Neuron (in vitro differentiated cells): ENCODE measurements around the gene TBXAS1.
"Not testable (repeated sequence)": the region's sequence is repeated elsewhere in the genome, so short reads cannot be mapped to it uniquely, and the experiment has no call there.

Experiments used
- H2AFZ ChIP-seq: one replicate; pipeline ENCODE4 v1.6.1; 2013; ENCODE audit warnings: low read depth, mild to moderate bottlenecking, inconsistent platforms, low read length, moderate library complexity
- H3K27me3 ChIP-seq: one replicate; pipeline ENCODE4 v1.6.1; 2013; ENCODE audit warnings: low read length; ENCODE audit not compliant: insufficient read depth
- H3K36me3 ChIP-seq: one replicate; pipeline ENCODE4 v1.6.1; 2013; ENCODE audit warnings: low read length; ENCODE audit not compliant: insufficient read depth
- H3K4me1 ChIP-seq: one replicate; pipeline ENCODE4 v1.6.1; 2013; ENCODE audit warnings: low read length; ENCODE audit not compliant: insufficient read depth
- H3K4me3 ChIP-seq: 2 replicates; pipeline ENCODE4 v1.5.1; 2013; ENCODE audit warnings: mild to moderate bottlenecking, low read length, moderate library complexity
- H3K9me3 ChIP-seq: one replicate; pipeline ENCODE4 v1.6.1; 2013; ENCODE audit warnings: low read length

The TBXAS1 gene

DNA sequence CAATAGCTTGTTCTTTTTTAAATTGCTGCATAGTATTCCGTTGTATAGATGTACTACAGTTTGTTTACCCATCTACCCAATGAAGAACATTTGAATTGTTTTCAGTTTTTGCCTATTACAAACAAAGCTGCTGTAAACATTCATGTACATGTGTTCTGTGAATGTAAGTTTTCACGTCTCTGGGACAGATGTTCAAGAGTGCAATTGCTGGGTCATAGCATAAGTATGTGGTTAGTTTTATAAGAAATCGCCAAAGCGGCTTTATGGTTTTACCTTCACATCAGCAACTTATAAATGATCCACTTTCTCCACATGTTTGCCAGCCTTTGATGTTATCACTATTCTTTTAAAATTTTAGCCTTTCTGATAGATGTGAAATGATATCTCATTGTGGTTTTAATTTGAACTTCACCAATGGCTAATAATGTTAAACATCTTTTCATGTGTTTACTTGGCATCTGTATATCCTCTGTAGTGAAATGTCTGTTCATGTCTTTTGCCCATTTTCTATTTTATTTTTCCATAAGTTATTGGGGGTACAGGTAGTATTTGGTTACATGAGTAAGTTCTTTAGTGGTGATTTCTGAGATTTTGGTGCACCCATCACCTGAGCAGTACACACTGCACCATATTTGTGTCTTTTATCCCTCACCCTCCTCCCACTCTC is 73.5 kb downstream of the TBXAS1 start:
- Histone ChIP-seq H3K36me3 (no peaks in the 10 kb centered on the region), H3K9me3 (no peaks in the 10 kb centered on the region), H3K27me3 (no peaks in the 10 kb centered on the region), H3K4me1 (no peaks in the 10 kb centered on the region), H2AFZ (no peak overlapping the region), H3K4me3 (no peak overlapping the region)

DNA sequence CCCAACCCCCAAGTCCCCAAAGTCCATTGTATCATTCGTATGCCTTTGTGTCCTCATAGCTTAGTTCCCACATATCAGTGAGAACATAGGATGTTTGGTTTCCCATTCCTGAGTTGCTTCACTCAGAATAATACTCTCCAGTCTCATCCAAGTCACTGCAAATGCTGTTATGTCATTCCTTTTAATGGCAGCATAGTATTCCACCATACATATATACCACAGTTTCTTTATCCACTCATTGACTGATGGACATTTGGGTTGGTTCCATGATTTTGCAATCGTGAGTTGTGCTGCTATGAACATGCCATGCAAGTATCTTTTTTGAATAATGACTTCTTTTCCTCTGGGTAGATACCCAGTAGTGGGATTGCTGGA is 74.0 kb downstream of the TBXAS1 start:
- H3K9me3 ChIP-seq, H3K4me1 ChIP-seq, H3K36me3 ChIP-seq, H3K4me3 ChIP-seq, H2AFZ ChIP-seq, H3K27me3 ChIP-seq: not testable (repeated sequence)

DNA sequence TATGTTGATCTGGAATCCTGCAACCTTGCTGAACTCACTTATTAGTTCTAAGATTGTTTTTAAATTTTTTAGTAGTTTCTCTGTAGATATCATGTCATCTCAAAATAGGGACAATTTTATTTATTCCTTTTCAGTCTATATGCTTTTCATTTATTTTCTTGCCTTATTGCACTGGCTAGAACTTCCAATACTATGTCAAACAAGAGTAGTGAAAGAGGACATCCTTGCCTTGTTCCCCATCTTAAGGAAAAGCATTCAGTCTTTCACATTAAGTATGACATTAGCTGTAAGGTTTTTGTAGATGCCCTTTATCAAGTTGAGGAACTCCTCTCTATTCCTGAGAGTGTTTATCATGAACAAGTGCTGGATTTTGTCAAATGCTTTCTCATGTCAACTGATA is 77.8 kb downstream of the TBXAS1 start:
- no peak overlapping the region for H3K4me3 ChIP-seq
- no peak overlapping the region for H2AFZ ChIP-seq
- peaks cover 3% of the 10 kb centered on the region for H3K4me1 ChIP-seq
- H3K36me3 ChIP-seq = no peaks in the 10 kb centered on the region
- H3K9me3 ChIP-seq = no peaks in the 10 kb centered on the region
- H3K27me3 ChIP-seq = no peaks in the 10 kb centered on the region

DNA sequence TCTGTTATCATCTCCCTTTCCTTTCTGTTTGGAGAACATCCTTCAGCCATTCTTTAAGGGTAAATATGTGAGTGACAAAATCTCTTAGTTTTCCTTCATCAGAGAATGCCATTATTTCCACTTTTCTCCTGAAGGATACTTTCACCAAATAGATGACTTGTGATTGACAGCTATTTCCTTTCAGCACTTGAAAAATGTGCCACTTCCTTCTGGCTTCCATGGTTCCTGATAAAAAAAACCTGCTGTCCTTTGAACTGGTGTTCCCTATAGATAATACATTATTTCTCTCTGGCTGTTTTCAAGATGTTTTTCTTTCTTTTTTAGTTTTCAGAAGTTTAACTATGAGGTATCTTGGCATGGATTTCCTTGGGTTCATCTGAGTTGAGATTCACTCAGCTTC is 79.7 kb downstream of the TBXAS1 start:
- Histone ChIP-seq H3K27me3 (no peaks in the 10 kb centered on the region), H3K9me3 (no peaks in the 10 kb centered on the region), H3K36me3 (no peaks in the 10 kb centered on the region), H2AFZ (no peak overlapping the region), H3K4me3 (no peak overlapping the region), H3K4me1 (peaks cover 3% of the 10 kb centered on the region)

DNA sequence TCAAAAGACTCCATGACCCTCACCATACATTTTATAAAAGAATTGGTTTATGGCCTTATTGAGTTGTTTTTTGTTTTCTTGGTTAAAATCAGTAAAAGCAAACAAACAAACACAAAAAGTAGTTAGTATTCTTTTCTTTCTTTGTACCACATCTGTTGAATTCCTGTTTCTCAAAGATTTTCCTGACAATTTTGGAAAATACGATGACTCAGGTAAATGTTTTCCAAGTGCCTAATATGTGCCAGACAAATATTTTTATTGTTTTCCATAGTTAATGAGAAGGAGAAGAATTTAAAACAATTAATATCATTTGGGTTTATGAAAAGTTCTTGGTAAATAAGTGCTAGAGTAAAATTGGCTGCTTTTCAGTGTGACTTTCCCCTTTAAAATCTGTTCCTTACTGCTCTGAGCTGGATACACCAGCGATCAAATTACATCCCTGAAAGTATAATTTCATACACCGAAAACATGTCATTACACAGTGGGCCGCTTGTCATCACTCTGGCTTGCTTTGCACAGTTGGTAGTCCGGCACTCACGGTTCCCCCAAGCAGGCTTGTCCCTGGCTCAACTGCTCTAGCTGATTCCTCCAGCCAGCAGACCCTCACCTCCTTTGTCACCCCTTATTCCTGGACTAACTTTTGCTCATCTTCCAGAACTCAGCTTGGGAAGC is 80.5 kb downstream of the TBXAS1 start:
- no peaks in the 10 kb centered on the region for H3K36me3 ChIP-seq
- H3K27me3 ChIP-seq = no peaks in the 10 kb centered on the region
- peaks cover 3% of the 10 kb centered on the region for H3K4me1 ChIP-seq
- no peak overlapping the region for H2AFZ ChIP-seq
- H3K4me3 ChIP-seq = no peak overlapping the region
- no peaks in the 10 kb centered on the region for H3K9me3 ChIP-seq

DNA sequence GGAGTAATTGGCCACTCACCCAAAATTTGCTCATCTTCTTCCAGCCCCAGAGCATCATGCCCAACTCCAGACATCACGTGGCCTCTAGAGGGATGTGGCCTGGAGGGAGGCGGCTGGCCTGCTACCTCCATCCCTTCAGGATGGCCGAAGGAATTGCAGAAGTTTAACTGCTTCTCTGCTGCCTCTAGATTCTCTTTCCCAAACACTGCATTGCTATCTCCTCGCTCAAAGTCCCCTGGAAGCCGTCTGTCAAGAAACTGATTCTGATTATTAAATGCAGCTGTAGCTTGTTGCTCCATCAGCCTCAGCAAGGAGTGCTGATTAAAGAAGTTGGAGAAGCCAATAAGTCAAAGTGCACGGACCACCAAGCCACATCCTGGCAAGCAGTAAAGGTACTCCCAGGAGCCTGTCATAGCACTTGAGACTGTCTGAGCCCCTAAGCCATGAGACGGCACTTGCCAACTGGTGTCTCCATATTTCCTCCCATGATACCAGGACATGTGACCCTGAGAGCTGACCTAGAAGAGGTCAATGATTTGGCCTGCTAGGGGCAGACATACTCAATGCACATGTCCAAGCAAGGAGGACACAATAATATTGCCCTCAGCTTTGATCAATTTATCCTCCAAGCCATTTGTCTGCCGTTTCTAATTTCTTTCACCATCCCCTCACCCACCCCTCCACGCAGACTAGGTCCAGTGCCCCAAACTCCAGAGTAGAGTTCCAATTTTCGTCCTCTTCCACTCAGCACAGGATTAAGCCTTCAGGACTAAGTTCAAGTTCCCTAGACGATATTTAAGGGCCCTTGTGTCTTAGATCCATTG is 84.2 kb downstream of the TBXAS1 start:
- no peak overlapping the region for H3K4me3 ChIP-seq
- H3K4me1 ChIP-seq = peaks cover 3% of the 10 kb centered on the region
- no peak overlapping the region for H2AFZ ChIP-seq
- H3K9me3 ChIP-seq = no peaks in the 10 kb centered on the region
- no peaks in the 10 kb centered on the region for H3K27me3 ChIP-seq
- H3K36me3 ChIP-seq = no peaks in the 10 kb centered on the region

DNA sequence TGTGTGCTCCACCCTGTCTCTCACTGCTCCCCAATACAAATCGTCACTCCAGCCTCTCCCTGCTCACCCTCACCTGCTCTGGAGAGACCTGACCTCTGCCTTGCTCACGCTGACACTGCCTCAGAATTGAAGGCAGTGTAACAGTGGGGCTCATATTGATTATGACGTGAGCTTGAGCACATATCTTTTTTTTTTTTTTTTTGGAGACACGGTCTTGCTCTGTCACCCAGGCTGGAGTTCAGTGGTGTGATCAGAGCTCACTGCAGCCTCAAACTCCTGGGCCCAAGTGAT is 84.7 kb downstream of the TBXAS1 start:
- Histone ChIP-seq H3K27me3 (no peaks in the 10 kb centered on the region), H3K36me3 (no peaks in the 10 kb centered on the region), H3K4me1 (peaks cover under 1% of the 10 kb centered on the region), H2AFZ (no peak overlapping the region), H3K4me3 (no peak overlapping the region), H3K9me3 (no peaks in the 10 kb centered on the region)

DNA sequence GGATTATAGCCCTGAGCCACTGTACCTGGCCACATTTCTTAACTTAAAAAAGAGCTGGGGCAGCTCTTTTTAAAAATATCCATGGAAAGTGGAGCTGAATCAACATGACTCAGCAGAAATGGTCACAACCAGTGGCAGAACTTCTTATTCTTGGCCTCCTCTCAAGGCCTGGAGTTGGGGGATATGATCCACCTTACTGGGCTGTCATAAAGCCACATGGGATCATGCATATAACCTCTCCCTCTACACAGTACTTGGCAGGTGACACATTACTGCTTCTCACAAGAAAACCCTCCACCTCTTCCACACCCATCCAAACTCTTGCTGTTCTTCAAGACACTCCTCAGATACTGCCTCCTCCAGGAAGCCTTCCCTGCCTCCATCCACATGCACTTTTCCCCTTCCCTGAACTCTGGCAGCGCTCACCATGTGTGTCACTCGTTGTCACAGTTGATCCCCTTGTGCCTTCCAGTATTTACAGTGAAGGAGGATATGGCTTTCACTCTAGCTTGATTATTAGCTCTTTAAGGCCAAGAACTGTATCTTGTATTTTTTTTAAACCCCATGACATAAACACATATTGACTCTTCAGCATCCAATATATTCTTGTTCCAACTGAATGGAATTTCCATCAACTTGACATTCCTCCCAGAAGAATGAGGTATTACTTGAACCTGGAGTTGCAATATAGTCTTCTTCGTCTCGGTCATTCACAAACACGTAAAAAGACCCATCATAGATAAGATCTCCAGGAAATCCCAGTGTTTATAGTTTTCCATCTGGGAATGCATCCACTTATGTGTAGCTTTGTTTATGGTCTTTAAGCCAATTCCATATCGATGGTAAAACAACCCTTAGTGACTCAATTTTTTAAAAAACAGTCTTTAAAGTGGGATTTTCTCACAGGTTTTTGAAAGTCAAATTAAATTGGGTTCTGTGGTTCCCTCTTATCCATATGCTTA is 85.5 kb downstream of the TBXAS1 start:
- H3K36me3 ChIP-seq = no peaks in the 10 kb centered on the region
- no peaks in the 10 kb centered on the region for H3K4me1 ChIP-seq
- H3K4me3 ChIP-seq = no peak overlapping the region
- H2AFZ ChIP-seq = no peak overlapping the region
- H3K9me3 ChIP-seq = no peaks in the 10 kb centered on the region
- H3K27me3 ChIP-seq = no peaks in the 10 kb centered on the region

DNA sequence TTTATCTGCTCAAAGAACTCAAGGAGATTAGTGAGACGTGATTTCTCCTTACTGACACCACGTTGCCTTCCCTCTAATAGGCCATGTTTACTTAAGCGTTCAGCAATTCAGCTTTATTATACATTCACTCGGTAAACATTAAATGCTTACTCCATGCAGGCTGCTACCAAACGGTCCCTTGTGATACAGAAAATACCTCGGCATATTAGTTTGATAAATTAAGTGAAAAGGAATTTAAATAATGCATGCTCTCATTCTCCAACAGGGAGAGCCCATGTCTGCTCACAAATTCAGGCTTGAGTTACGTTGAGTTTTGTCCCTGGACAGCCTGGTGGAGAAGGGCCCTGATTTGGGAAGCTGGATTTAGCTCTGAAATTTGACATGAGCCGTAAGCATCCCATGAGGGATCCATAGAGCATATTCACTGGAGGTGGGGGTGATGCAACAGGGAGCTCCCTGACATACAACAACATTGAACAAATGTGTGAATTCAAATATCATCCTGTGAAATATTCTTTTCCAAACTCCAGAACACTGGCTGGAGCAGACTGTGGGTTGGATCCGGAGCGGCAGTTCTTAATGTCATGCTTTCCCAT is 86.3 kb downstream of the TBXAS1 start:
- no peaks in the 10 kb centered on the region for H3K9me3 ChIP-seq
- H2AFZ ChIP-seq = no peak overlapping the region
- no peaks in the 10 kb centered on the region for H3K27me3 ChIP-seq
- H3K4me1 ChIP-seq = no peaks in the 10 kb centered on the region
- no peaks in the 10 kb centered on the region for H3K36me3 ChIP-seq
- no peak overlapping the region for H3K4me3 ChIP-seq

DNA sequence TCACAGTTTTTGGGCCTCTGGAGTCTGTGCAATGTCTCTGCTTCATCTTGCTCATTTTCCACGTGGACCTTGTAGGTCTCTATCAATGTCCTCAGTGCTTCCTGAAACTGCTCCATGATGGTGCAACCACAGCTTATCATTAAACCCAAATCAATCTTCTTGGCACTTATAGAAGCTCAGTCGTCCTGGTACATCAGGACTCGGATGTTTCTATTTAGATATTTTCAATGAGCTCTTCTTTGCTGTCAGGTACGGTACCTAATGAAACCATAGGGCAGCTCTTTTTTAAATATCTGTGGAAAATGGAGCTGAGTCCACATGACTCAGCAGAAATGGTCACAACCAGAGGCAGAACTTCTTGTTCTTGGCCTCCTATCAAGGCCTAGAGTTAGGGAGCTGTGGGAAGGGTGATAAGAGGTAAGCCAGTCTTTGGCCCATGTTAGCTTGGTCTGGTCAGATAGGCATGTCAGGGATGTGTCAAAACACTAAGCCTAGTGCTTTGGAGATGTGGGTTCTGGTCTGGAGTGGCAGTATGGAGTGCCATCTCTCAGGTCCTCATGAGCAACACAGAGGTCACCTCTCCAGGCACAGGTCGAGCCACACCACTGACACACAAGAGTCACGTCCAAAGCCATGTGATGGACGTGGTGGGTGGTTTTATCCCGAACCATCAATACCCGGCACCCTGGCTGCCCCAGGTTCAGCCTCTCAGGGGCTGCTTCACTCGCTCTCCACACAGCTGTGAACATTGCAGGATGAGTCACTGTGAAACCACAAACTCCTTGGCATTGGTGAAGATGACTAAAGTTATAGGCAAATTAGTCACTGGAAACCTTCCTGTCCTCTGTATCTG is 87.0 kb downstream of the TBXAS1 start:
- H3K4me3 ChIP-seq = no peak overlapping the region

DNA sequence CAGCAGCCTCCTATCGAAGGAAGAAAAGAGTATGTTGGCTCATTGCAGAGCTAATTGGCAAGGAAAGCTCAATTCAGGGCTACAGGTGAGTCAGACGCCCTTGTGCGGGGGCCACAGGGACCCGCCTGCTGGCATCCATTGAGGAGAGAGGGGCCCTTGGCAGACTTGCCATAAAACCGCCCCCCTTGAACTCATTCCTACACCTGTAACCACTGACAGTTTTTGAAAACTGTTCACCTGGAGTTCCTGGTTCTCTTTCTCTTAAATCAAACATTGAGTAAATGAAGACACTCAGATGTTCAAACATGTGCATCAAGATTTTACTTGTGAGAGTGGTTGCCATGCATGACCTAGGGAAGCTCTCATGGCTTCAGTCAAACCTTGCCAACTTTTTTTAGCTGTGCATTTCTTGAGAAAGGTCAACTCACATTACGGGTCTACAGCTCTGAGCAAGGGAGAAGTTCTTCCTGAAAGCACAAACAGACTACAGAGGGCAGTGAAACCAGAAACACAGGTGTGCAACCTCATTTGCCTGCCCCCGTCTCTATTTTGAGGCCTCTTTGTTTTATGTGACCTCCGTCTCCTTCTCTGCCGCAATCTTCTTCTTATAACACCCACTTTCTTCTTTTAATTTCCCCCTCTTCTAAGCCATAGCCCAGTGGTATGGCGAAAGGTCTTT is 87.8 kb downstream of the TBXAS1 start:
- H3K4me3 ChIP-seq = no peak overlapping the region
- no peaks in the 10 kb centered on the region for H3K27me3 ChIP-seq
- H3K9me3 ChIP-seq = no peaks in the 10 kb centered on the region
- no peaks in the 10 kb centered on the region for H3K36me3 ChIP-seq
- H3K4me1 ChIP-seq = no peaks in the 10 kb centered on the region
- H2AFZ ChIP-seq = no peak overlapping the region

More for the DNA sequence above, 87.0 kb downstream of the TBXAS1 start:
- Histone ChIP-seq H3K9me3 (no peaks in the 10 kb centered on the region), H2AFZ (no peak overlapping the region), H3K36me3 (no peaks in the 10 kb centered on the region), H3K27me3 (no peaks in the 10 kb centered on the region), H3K4me1 (no peaks in the 10 kb centered on the region)
